GM19397 (cell line): Measurements from ENCODE around the gene LRP2.
A peak's percentile ranks its signal among the peaks of the same experiment; 100 is the strongest.

Source experiments
- ATAC-seq: cut with Tn5 transposase; IDR thresholded peaks from one replicate; pipeline ENCODE4 v1.9.1; 2021; ENCODE audit warnings: mild to moderate bottlenecking, moderate library complexity; ENCODE audit not compliant: unreplicated experiment

Gene LRP2

GRCh38 chr2:169247211-169247610 lies 115.1 kb downstream of the LRP2 start:
- no peak for ATAC-seq

GRCh38 chr2:169240405-169240804 lies 121.9 kb downstream of the LRP2 start:
- ATAC-seq: no peak

GRCh38 chr2:169237939-169238338 lies 124.4 kb downstream of the LRP2 start:
- no peak for ATAC-seq

- no peak for ATAC-seq
Measured at GRCh38 chr2:169237286-169237685, 125.0 kb downstream of the LRP2 start.

- ATAC-seq: no peak
Measured at GRCh38 chr2:169232551-169233154, 129.7 kb downstream of the LRP2 start.

- ATAC-seq: no peak
Measured at GRCh38 chr2:169230204-169230603, 132.1 kb downstream of the LRP2 start.

GRCh38 chr2:169229590-169229989 lies 132.7 kb downstream of the LRP2 start:
- ATAC-seq: no peak

GRCh38 chr2:169225906-169226305 lies 136.4 kb downstream of the LRP2 start:
- no peak for ATAC-seq

- ATAC-seq: no peak
Measured at GRCh38 chr2:169225233-169225750, 137.0 kb downstream of the LRP2 start.

- ATAC-seq: peak; percentile 57
Measured at GRCh38 chr2:169222665-169223064, 139.7 kb downstream of the LRP2 start.

GRCh38 chr2:169221745-169222369 lies 140.5 kb downstream of the LRP2 start:
- no peak for ATAC-seq

- no peak for ATAC-seq
Measured at GRCh38 chr2:169210917-169211316, 151.4 kb downstream of the LRP2 start.

- no peak for ATAC-seq
Measured at GRCh38 chr2:169208026-169208425, 154.3 kb downstream of the LRP2 start.

GRCh38 chr2:169205176-169205575 lies 157.2 kb downstream of the LRP2 start:
- no peak for ATAC-seq

- ATAC-seq: no peak
Measured at GRCh38 chr2:169203952-169204351, 158.4 kb downstream of the LRP2 start.

- no peak for ATAC-seq
Measured at GRCh38 chr2:169200756-169201155, 161.6 kb downstream of the LRP2 start.

GRCh38 chr2:169193618-169194017 lies 168.7 kb downstream of the LRP2 start:
- ATAC-seq: no peak

GRCh38 chr2:169190197-169190775 lies 172.0 kb downstream of the LRP2 start:
- ATAC-seq: no peak

GRCh38 chr2:169189132-169189531 lies 173.2 kb downstream of the LRP2 start:
- ATAC-seq: no peak

GRCh38 chr2:169185711-169186110 lies 176.6 kb downstream of the LRP2 start:
- no peak for ATAC-seq

- no peak for ATAC-seq
Measured at GRCh38 chr2:169184074-169184473, 178.3 kb downstream of the LRP2 start.

- ATAC-seq: no peak
Measured at GRCh38 chr2:169182573-169182972, 179.8 kb downstream of the LRP2 start.
